ENCODE data around the gene KLRB1.
"Not testable (repeated sequence)": the region's sequence is repeated elsewhere in the genome, so short reads cannot be mapped to it uniquely, and the experiment has no call there.

Gene KLRB1

GRCh38 chr12:9646794-9647781, 39.4 kb upstream of the KLRB1 start:
- no peaks in the 10 kb centered on the region for H3K27me3 ChIP-seq (ENCODE audit: insufficient read depth, low read length)
- TF ChIP-seq, protein P1, sequence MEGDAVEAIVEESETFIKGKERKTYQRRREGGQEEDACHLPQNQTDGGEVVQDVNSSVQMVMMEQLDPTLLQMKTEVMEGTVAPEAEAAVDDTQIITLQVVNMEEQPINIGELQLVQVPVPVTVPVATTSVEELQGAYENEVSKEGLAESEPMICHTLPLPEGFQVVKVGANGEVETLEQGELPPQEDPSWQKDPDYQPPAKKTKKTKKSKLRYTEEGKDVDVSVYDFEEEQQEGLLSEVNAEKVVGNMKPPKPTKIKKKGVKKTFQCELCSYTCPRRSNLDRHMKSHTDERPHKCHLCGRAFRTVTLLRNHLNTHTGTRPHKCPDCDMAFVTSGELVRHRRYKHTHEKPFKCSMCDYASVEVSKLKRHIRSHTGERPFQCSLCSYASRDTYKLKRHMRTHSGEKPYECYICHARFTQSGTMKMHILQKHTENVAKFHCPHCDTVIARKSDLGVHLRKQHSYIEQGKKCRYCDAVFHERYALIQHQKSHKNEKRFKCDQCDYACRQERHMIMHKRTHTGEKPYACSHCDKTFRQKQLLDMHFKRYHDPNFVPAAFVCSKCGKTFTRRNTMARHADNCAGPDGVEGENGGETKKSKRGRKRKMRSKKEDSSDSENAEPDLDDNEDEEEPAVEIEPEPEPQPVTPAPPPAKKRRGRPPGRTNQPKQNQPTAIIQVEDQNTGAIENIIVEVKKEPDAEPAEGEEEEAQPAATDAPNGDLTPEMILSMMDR (IDR thresholded peaks at IDR 0.05; ENCODE audit: low read length), result no peak
- no peak for TF ChIP-seq EZH2 (IDR thresholded peaks at IDR 0.05; ENCODE audit: borderline replicate concordance, low read length)
- H2AFZ ChIP-seq (ENCODE audit: low read length), result no peak overlapping the region
- H3K9ac ChIP-seq (ENCODE audit: low read length), result peak overlapping the region; percentile 84
- peaks cover 6% of the 10 kb centered on the region for H3K79me2 ChIP-seq (ENCODE audit: insufficient read depth, low read length)
- H3K9me3 ChIP-seq (ENCODE audit: low read length), result peaks cover 3% of the 10 kb centered on the region; the same call in 1 of the 2 replicates
- H3K4me1 ChIP-seq (ENCODE audit: insufficient read depth, low read length, severe bottlenecking), result peaks cover 34% of the 10 kb centered on the region
- H3K4me3 ChIP-seq (ENCODE audit: low read depth, low read length, poor library complexity, severe bottlenecking), result peak overlapping the region; percentile 84
- H3K4me2 ChIP-seq (ENCODE audit: low read length), result peak overlapping the region; percentile 99
- no peaks in the 10 kb centered on the region for H3K9me2 ChIP-seq (ENCODE audit: low read depth, low read length)
- no peaks in the 10 kb centered on the region for H4K20me1 ChIP-seq (ENCODE audit: insufficient read depth, low read length)
- peak overlapping the region; percentile 96 for H3K27ac ChIP-seq (ENCODE audit: low read depth, low read length, poor library complexity, severe bottlenecking)
- H3F3A ChIP-seq (ENCODE audit: insufficient read depth, low read length), result peaks cover 5% of the 10 kb centered on the region; the same call in 1 of the 2 replicates
- H3K36me3 ChIP-seq (ENCODE audit: insufficient read depth, low read length), result peaks cover 10% of the 10 kb centered on the region

- not testable (repeated sequence) for H3K36me3 ChIP-seq (ENCODE audit: insufficient read depth, low read length); H3F3A ChIP-seq (ENCODE audit: insufficient read depth, low read length); H3K4me2 ChIP-seq (ENCODE audit: low read length); H4K20me1 ChIP-seq (ENCODE audit: insufficient read depth, low read length); H3K27me3 ChIP-seq (ENCODE audit: insufficient read depth, low read length); H3K9me2 ChIP-seq (ENCODE audit: low read depth, low read length); H3K4me3 ChIP-seq (ENCODE audit: low read depth, low read length, poor library complexity, severe bottlenecking); H3K9me3 ChIP-seq (ENCODE audit: low read length); H3K9ac ChIP-seq (ENCODE audit: low read length); H3K27ac ChIP-seq (ENCODE audit: low read depth, low read length, poor library complexity, severe bottlenecking); H3K79me2 ChIP-seq (ENCODE audit: insufficient read depth, low read length); H2AFZ ChIP-seq (ENCODE audit: low read length)
- peaks cover 15% of the 10 kb centered on the region for H3K4me1 ChIP-seq (ENCODE audit: insufficient read depth, low read length, severe bottlenecking)
These were observed 37.4 kb upstream of the KLRB1 start for GRCh38 chr12:9644985-9645551.

DNA sequence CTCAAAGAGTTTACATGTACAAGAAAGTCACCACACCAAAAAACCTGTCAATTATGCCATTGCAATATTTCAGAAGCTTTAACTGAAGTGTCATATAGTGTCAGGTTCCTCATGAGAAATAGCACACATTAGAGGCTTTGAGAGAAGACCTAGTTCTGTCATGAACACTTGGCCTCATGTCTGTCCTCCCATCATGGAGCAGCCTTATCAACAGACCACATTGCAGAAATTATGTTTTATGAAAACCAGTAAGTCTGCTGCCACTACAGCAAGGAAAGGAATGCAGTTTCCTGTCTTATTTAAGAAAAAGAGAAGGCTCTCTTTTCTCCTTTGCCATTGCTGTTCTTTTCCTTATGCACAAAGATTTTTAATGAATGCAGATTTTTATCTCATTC, 35.5 kb upstream of the KLRB1 start:
- H2AFZ ChIP-seq (ENCODE audit: low read length), result no peak overlapping the region
- H3K36me3 ChIP-seq (ENCODE audit: insufficient read depth, low read length), result no peaks in the 10 kb centered on the region; the same call in 1 of the 2 replicates
- H3K27me3 ChIP-seq (ENCODE audit: insufficient read depth, low read length), result no peaks in the 10 kb centered on the region
- peaks cover 6% of the 10 kb centered on the region; the same call in 1 of the 2 replicates for H3K9me3 ChIP-seq (ENCODE audit: low read length)
- H3K27ac ChIP-seq (ENCODE audit: low read depth, low read length, poor library complexity, severe bottlenecking), result no peak overlapping the region
- TF ChIP-seq, protein P1 (IDR thresholded peaks at IDR 0.05; ENCODE audit: low read length), result no peak
- no peak for TF ChIP-seq EZH2 (IDR thresholded peaks at IDR 0.05; ENCODE audit: borderline replicate concordance, low read length)
- no peak overlapping the region for H3K9ac ChIP-seq (ENCODE audit: low read length)
- H3F3A ChIP-seq (ENCODE audit: insufficient read depth, low read length), result peaks cover 5% of the 10 kb centered on the region; the same call in 1 of the 2 replicates
- no peaks in the 10 kb centered on the region for H3K79me2 ChIP-seq (ENCODE audit: insufficient read depth, low read length)
- H4K20me1 ChIP-seq (ENCODE audit: insufficient read depth, low read length), result no peaks in the 10 kb centered on the region
- H3K4me2 ChIP-seq (ENCODE audit: low read length), result no peak overlapping the region
- H3K9me2 ChIP-seq (ENCODE audit: low read depth, low read length), result no peaks in the 10 kb centered on the region
- peaks cover 13% of the 10 kb centered on the region for H3K4me1 ChIP-seq (ENCODE audit: insufficient read depth, low read length, severe bottlenecking)
- H3K4me3 ChIP-seq (ENCODE audit: low read depth, low read length, poor library complexity, severe bottlenecking), result no peak overlapping the region
